ENCODE data around the gene PICK1. TPM values are rescaled to one million over a fixed set of nuclear protein-coding genes. Genes with fewer than 3 reads are reported as not detected.

Gene PICK1
- total and polyA plus RNA-seq, 2 of the 13 experiments (the other 11 are each of a cell fraction or from before 2014, with no cell fraction given): 19.3 to 25.3 TPM

- TF ChIP-seq AHDC1 (CRISPR knock-in tag; IDR thresholded peaks at IDR 0.05; ENCODE audit: borderline replicate concordance) (0 out of 2 replicates have a peak, but pooled peaks have one; percentile 37), ZNF501 (CRISPR knock-in tag; IDR thresholded peaks at IDR 0.05) (0 out of 2 replicates have a peak, but pooled peaks have one; percentile 44), YY1 (IDR thresholded peaks at IDR 0.05; ENCODE audit: insufficient read depth, insufficient replicate concordance, low read depth, low read length) (peak; percentile 24), ZNF639 (CRISPR knock-in tag; conservative IDR thresholded peaks at IDR 0.05) (no peak), MAX (IDR thresholded peaks at IDR 0.05) (no peak), PHF5A (CRISPR knock-in tag; IDR thresholded peaks at IDR 0.05; ENCODE audit: low read depth, unreplicated experiment) (no peak), FOXO1 (CRISPR knock-in tag; IDR thresholded peaks at IDR 0.05) (peak; percentile 35; the same call in 1 of the 2 replicates), ATF3 (CRISPR knock-in tag; IDR thresholded peaks at IDR 0.05) (peak; percentile 61; the same call in 1 of the 2 replicates), ATF2 (CRISPR knock-in tag; IDR thresholded peaks at IDR 0.05) (peak; percentile 81), CREB1 (IDR thresholded peaks at IDR 0.05) (peak; percentile 70), CREB1 (CRISPR knock-in tag; IDR thresholded peaks at IDR 0.05) (no peak), ZNF430 (CRISPR knock-in tag; IDR thresholded peaks at IDR 0.05) (no peak), SCMH1 (CRISPR knock-in tag; IDR thresholded peaks at IDR 0.05; ENCODE audit: borderline replicate concordance) (no peak), MYPOP (CRISPR knock-in tag; IDR thresholded peaks at IDR 0.05) (no peak), PRDM4 (CRISPR knock-in tag; IDR thresholded peaks at IDR 0.05; ENCODE audit: borderline replicate concordance) (no peak)
Measured at GRCh38 chr22:38032681-38033521, 24.3 kb upstream of the PICK1 start (continued).

Data from HepG2 (cell line).